Tibial nerve (tissue), 3 donors: ENCODE data around the gene CDK18.

Experiments used
- POLR2A ChIP-seq, 2 donors: fragments of 450-650 bp; IDR thresholded peaks; one replicate each; pipeline ENCODE4 v1.6.1; 2017; ENCODE audit warnings: antibody characterized with exemption in 2 of 2, mild to moderate bottlenecking in 2 of 2, moderate library complexity in 2 of 2
- TF ChIP-seq, protein P1 (sequence below), 5 experiments: fragments of 200-600 bp in 3 of 5; fragments of 450-650 bp in 2 of 5; sonication (generic) in 3 of 5; IDR thresholded peaks; one replicate each; pipeline ENCODE4 v1.5.1; 2016 to 2019; ENCODE audit warnings: antibody characterized with exemption in 5 of 5, mild to moderate bottlenecking in 3 of 5, moderate library complexity in 2 of 5

GRCh38 chr1:205515781-205516253 lies 11.3 kb downstream of the CDK18 start:
- TF ChIP-seq, protein P1, sequence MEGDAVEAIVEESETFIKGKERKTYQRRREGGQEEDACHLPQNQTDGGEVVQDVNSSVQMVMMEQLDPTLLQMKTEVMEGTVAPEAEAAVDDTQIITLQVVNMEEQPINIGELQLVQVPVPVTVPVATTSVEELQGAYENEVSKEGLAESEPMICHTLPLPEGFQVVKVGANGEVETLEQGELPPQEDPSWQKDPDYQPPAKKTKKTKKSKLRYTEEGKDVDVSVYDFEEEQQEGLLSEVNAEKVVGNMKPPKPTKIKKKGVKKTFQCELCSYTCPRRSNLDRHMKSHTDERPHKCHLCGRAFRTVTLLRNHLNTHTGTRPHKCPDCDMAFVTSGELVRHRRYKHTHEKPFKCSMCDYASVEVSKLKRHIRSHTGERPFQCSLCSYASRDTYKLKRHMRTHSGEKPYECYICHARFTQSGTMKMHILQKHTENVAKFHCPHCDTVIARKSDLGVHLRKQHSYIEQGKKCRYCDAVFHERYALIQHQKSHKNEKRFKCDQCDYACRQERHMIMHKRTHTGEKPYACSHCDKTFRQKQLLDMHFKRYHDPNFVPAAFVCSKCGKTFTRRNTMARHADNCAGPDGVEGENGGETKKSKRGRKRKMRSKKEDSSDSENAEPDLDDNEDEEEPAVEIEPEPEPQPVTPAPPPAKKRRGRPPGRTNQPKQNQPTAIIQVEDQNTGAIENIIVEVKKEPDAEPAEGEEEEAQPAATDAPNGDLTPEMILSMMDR (IDR thresholded peaks at IDR 0.05) = no peak
- TF ChIP-seq POLR2A (IDR thresholded peaks at IDR 0.05) = no peak
